Keratinocyte (primary cell): ENCODE results near the gene PAX3. TPM values are rescaled to one million over a fixed set of nuclear protein-coding genes. Genes with fewer than 3 reads are reported as not detected.

Experiments used
- DNase-seq: peaks from one replicate; pipeline ENCODE4 v3.0.0-alpha.2; 2011; ENCODE audit warnings: low read depth, missing footprints, low spot score
- FAIRE-seq: peaks from 2 replicates; lab custom pipeline; 2011; peaks lifted over from hg19 to GRCh38; lab: Jason Lieb, UNC
- H2AFZ ChIP-seq: 2 replicates; pipeline ENCODE4 v1.6.0; 2012; ENCODE audit warnings: low read length, control low read depth, inconsistent platforms; ENCODE audit not compliant: control insufficient read depth
- H3K27ac ChIP-seq: 2 replicates; pipeline ENCODE4 v1.5.1; 2011; ENCODE audit warnings: low read length; ENCODE audit not compliant: control insufficient read depth, insufficient read depth
- H3K27me3 ChIP-seq: 3 replicates; pipeline ENCODE4 v1.6.0; 2011; ENCODE audit warnings: low read length; ENCODE audit not compliant: control insufficient read depth, insufficient read depth; ENCODE audit errors: extremely low read depth
- H3K36me3 ChIP-seq, 2 experiments: 2 replicates in 1 of 2; 3 replicates in 1 of 2; pipeline ENCODE4 v1.5.1; 2011; ENCODE audit warnings: low read length in 2 of 2, mild to moderate bottlenecking in 1 of 2; ENCODE audit not compliant: control insufficient read depth in 2 of 2, insufficient read depth in 2 of 2; ENCODE audit errors: extremely low read depth in 1 of 2
- H3K4me1 ChIP-seq: 3 replicates; pipeline ENCODE4 v1.5.1; 2011; ENCODE audit warnings: low read length; ENCODE audit not compliant: control insufficient read depth, insufficient read depth; ENCODE audit errors: extremely low read depth
- H3K4me2 ChIP-seq: 3 replicates; pipeline ENCODE4 v1.6.0; 2011; ENCODE audit warnings: low read depth, low read length; ENCODE audit not compliant: control insufficient read depth, insufficient read depth; ENCODE audit errors: extremely low read depth
- H3K4me3 ChIP-seq, 3 experiments: fragments of 200-600 bp in 1 of 3; sonication (generic) in 1 of 3; 2 replicates in 2 of 3; 3 replicates in 1 of 3; pipeline ENCODE4 v1.5.1; 2011 to 2016; ENCODE audit warnings: low read length in 3 of 3, mild to moderate bottlenecking in 3 of 3, control low read depth in 2 of 3, inconsistent platforms in 1 of 3, low read depth in 1 of 3, mixed read lengths in 1 of 3, mixed run types in 1 of 3, moderate library complexity in 1 of 3; ENCODE audit not compliant: control insufficient read depth in 2 of 3, insufficient read depth in 2 of 3; ENCODE audit errors: extremely low read depth in 1 of 3
- H3K79me2 ChIP-seq: 2 replicates; pipeline ENCODE4 v1.6.0; 2012; ENCODE audit warnings: low read length; ENCODE audit not compliant: control insufficient read depth, insufficient read depth
- H3K9ac ChIP-seq: 3 replicates; pipeline ENCODE4 v1.6.0; 2011; ENCODE audit warnings: low read length; ENCODE audit not compliant: control insufficient read depth, insufficient read depth; ENCODE audit errors: extremely low read depth
- H3K9me1 ChIP-seq: 3 replicates; pipeline ENCODE4 v1.6.0; 2011; ENCODE audit warnings: low read length; ENCODE audit not compliant: control insufficient read depth, insufficient read depth; ENCODE audit errors: extremely low read depth
- H3K9me3 ChIP-seq: 2 replicates; pipeline ENCODE4 v1.5.1; 2012; ENCODE audit warnings: low read depth, low read length; ENCODE audit not compliant: control insufficient read depth
- H4K20me1 ChIP-seq: 3 replicates; pipeline ENCODE4 v1.6.0; 2011; ENCODE audit warnings: low read length; ENCODE audit not compliant: control insufficient read depth, insufficient read depth; ENCODE audit errors: extremely low read depth
- EZH2 ChIP-seq: IDR thresholded peaks from one replicate; pipeline ENCODE4 v1.6.1; 2012; ENCODE audit warnings: inconsistent platforms, mild to moderate bottlenecking, low read length, moderate library complexity
- dilution Hi-C: fragments of 300-500 bp; cut with MboI; formaldehyde crosslinking; loops from one replicate; pipeline ENCODE4 v1.7.0; 2020; ENCODE audit warnings: low sequenced_read_pairs; ENCODE audit not compliant: extremely low pct_ligation_motif_present
- polyA plus RNA-seq, 5 experiments: library from polyadenylated mRNA; depleted of rRNA in 3 of 5; stranded (reverse) in 3 of 5; stranded (forward) in 1 of 5; unstranded in 1 of 5; fragments of >200 nt; gene quantifications; 1 replicate in 1 of 5; 2 replicates in 3 of 5; 3 replicates in 1 of 5; pipeline versions ENCODE4 v1.2.1 to v1.2.3, GENCODE V29; 2011 to 2012; ENCODE audit warnings: missing spikeins in 2 of 5, low read depth in 1 of 5, low replicate concordance in 1 of 5
- TF ChIP-seq, protein P1 (sequence below), 3 experiments: IDR thresholded peaks in 1 of 3; conservative IDR thresholded peaks in 1 of 3; optimal IDR thresholded peaks in 1 of 3; 2 replicates in 2 of 3; 3 replicates in 1 of 3; pipeline versions ENCODE3 to v1.5.1; 2011; ENCODE audit warnings: low read length in 3 of 3, mild to moderate bottlenecking in 3 of 3, moderate library complexity in 2 of 3, control low read depth in 1 of 3, inconsistent platforms in 1 of 3; ENCODE audit not compliant: insufficient read depth in 2 of 3; ENCODE audit errors: extremely low read depth in 1 of 3

Gene PAX3
- polyA plus RNA-seq, 1 donor (not counting 4 experiments of a cell fraction or from before 2014, with no cell fraction given), result not detected

DNA sequence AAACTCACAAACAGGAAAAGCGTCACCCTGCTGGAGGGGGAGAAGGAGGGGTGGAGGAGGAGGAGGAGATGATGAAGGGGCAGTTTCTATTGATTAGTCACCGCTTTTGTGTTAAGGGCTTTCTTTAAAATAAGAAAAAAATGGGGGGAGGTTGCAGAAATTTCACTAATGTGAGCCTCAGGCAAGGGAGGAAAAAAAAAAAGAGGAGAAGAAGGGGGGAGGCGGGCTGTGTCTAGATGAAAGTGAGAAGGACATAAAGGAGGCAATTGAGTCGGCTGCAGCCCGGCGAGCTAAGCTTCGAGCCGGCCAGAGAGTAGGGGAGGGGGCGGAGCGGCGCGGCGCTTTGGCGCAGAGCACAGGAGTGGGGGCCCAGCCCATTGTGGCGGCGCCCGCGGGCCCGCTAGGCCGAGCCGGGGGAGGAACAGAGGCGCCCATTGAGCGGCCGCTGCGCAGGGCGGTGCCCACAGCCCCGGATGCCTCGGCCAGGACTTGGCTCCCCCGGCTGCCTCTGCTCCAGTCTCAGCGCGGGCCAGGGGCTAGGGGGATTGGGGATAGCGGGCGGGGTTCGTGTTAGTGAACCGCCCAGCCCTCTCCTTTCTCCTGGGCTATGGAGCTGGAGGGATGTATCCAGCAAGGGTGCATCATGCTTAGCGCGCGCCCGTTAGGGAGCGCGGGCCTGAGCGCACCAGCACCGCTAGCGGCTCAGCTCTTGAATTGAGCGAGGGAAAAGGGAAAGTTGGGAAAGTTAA lies 7.9 kb downstream of the PAX3 start:
- no peak for DNase-seq
- FAIRE-seq, result no peak
- Histone ChIP-seq H3K4me1 (no peaks in the 10 kb centered on the region), H3K9me3 (no peaks in the 10 kb centered on the region), H3K4me3 (no peak overlapping the region), H3K36me3 (no peaks in the 10 kb centered on the region), H3K4me2 (peak overlapping the region; percentile 2), H2AFZ (no peak overlapping the region), H3K27ac (no peak overlapping the region), H3K9ac (no peak overlapping the region), H4K20me1 (peaks cover 8% of the 10 kb centered on the region), H3K27me3 (peaks cover 92% of the 10 kb centered on the region), H3K79me2 (no peaks in the 10 kb centered on the region), H3K9me1 (no peaks in the 10 kb centered on the region)
- peak; percentile 11 for TF ChIP-seq EZH2
- TF ChIP-seq, protein P1, sequence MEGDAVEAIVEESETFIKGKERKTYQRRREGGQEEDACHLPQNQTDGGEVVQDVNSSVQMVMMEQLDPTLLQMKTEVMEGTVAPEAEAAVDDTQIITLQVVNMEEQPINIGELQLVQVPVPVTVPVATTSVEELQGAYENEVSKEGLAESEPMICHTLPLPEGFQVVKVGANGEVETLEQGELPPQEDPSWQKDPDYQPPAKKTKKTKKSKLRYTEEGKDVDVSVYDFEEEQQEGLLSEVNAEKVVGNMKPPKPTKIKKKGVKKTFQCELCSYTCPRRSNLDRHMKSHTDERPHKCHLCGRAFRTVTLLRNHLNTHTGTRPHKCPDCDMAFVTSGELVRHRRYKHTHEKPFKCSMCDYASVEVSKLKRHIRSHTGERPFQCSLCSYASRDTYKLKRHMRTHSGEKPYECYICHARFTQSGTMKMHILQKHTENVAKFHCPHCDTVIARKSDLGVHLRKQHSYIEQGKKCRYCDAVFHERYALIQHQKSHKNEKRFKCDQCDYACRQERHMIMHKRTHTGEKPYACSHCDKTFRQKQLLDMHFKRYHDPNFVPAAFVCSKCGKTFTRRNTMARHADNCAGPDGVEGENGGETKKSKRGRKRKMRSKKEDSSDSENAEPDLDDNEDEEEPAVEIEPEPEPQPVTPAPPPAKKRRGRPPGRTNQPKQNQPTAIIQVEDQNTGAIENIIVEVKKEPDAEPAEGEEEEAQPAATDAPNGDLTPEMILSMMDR (optimal IDR thresholded peaks at IDR 0.05 in 1 of 3, IDR thresholded peaks at IDR 0.05 in 1 of 3, conservative IDR thresholded peaks at IDR 0.05 in 1 of 3; ENCODE audit: extremely low read depth in 1 of 3, insufficient read depth in 2 of 3, low read length in 3 of 3), result no peak
- dilution Hi-C loops, result no loop called here

DNA sequence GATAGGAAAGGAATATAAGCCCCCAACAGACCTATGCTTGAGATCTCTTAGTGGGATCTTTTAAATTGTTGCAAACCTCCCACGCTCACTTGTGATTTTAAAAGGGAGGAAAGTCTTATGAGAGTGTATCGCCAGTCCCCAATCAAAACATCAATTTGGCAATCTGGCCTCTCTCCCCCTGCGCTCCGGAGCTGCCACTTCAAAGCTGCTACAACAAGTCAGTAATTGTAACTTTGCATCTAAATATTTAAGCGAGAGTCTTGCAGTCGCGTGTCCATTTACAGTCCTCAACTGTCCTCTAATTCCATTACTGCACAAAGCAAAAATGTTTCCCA lies 8.4 kb downstream of the PAX3 start:
- Histone ChIP-seq H3K9ac (no peak overlapping the region), H3K9me3 (no peaks in the 10 kb centered on the region), H3K79me2 (no peaks in the 10 kb centered on the region), H3K27ac (no peak overlapping the region), H3K27me3 (peaks cover 89% of the 10 kb centered on the region), H2AFZ (no peak overlapping the region), H3K4me3 (no peak overlapping the region), H3K4me1 (no peaks in the 10 kb centered on the region), H3K9me1 (no peaks in the 10 kb centered on the region), H3K4me2 (peak overlapping the region; percentile 2), H3K36me3 (no peaks in the 10 kb centered on the region), H4K20me1 (peaks cover 8% of the 10 kb centered on the region)
- dilution Hi-C loops, result no loop called here
- TF ChIP-seq EZH2, result peak; percentile 19
- TF ChIP-seq, protein P1 (optimal IDR thresholded peaks at IDR 0.05 in 1 of 3, IDR thresholded peaks at IDR 0.05 in 1 of 3, conservative IDR thresholded peaks at IDR 0.05 in 1 of 3; ENCODE audit: extremely low read depth in 1 of 3, insufficient read depth in 2 of 3, low read length in 3 of 3), result no peak
- no peak for FAIRE-seq
- no peak for DNase-seq
